GM18519 (cell line): ENCODE results near the gene IGF1R.

Experiments
- ATAC-seq: cut with Tn5 transposase; IDR thresholded peaks from one replicate; pipeline ENCODE4 v1.9.1; 2021; ENCODE audit warnings: mild to moderate bottlenecking, moderate library complexity; ENCODE audit not compliant: unreplicated experiment, low FRiP score

Gene IGF1R

DNA sequence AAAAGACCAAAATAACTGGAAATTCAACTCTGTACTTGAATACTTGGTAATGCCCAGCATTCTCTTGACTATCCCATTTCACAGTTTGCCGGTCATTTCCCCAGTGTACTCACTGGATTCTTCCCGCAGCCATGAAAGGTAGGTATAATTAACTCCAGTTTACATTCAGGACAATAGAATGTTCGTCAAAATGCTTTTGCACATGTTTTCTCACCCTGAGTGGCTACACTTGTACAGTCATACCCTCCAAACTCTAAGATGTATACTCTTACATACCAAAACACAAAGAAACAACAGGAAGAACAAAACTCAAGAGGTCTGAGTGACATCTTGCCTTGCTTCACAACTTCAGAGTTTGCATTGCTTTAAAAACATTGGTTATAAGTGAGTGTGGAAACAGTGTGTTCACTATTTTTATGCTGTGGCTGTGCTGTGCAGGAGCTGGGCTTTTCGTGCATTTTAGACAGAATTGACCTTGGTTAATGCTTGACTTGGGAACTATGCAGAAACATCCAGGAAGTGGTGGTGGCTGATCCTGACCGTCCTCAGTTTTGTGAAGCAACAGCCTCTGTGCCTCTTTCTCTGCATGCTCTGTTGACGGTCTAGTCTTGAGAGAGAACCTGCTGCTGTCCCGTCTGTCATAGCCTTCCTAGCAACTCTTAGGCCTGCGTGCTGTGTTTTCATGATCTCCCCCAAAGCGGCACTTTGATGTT, 90.5 kb downstream of the IGF1R start:
- ATAC-seq, result no peak

GRCh38 chr15:98740295-98740694, 92.0 kb downstream of the IGF1R start:
- ATAC-seq, result no peak

- no peak for ATAC-seq
Measured at GRCh38 chr15:98740963-98741362, 92.6 kb downstream of the IGF1R start.

- no peak for ATAC-seq
Measured at GRCh38 chr15:98743177-98743576, 94.8 kb downstream of the IGF1R start.

- no peak for ATAC-seq
Measured at GRCh38 chr15:98744506-98744905, 96.2 kb downstream of the IGF1R start.

GRCh38 chr15:98745179-98745578, 96.8 kb downstream of the IGF1R start:
- no peak for ATAC-seq

- no peak for ATAC-seq
Measured at GRCh38 chr15:98745650-98746374, 97.5 kb downstream of the IGF1R start.

- ATAC-seq, result no peak
Measured at GRCh38 chr15:98746375-98747155, 98.2 kb downstream of the IGF1R start.

DNA sequence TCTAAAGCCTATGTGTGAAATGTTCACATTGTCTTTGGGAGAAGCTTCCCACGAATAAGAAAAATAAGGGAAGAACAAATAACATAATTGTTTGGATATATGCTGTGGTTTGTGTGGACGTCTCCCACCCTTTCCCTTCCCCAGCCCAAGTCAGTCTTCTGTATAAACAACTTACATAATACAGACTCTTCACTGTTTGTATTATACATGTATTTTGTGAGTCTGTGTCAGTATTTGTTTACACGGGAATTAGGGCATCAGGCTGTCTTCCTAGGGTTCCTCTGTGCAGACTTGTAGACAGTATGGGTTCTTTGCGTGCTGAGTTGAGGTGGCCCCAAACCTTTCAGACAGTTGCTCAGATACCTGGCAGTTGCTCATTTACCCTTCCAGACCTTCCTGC, 103.4 kb downstream of the IGF1R start:
- ATAC-seq, result no peak

DNA sequence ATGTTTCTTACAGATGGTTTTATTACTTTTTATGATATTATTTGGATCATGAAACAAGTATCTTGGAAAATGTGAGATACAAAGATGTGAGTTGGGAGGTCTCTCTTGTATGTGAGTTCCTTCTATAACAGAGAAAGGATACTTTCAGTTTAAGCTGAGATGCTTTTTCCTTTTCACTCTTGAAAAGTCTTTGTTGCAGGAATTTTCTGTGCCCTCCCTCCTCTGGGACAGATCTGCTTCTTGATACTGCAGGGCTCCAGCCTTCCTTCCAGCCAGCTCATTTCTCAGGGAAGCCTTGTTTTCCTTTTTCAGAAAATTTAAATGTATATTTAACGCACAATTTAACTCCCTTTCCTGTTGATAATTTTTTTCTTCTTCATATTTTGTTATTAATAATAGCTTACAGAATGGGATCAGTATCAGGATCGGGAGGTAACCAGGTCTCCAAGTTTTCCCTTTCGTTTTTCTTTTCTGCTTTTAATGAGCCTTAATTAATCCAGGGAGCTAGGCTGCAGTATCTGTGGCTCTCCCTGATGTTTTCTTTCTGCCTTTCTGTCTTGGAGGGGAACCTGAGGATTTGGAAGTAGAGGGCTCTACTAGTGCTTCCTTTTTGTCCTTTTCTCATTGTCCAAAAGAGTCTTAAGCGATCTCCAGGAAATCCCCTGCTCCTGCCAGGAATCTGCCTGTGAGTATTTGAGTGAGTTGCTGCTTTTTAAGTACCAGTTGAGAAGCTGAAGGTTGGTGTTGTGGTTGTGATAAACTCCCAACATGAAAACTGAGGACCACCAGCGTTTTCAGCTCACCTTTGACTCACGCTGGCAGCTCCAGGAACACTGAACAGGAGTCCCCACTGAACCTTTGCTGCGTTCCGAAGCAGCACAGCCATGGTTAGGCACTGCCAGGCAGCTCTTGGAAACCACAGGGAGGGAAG, 105.7 kb downstream of the IGF1R start:
- ATAC-seq, result no peak

GRCh38 chr15:98754657-98755022, 106.3 kb downstream of the IGF1R start:
- no peak for ATAC-seq

DNA sequence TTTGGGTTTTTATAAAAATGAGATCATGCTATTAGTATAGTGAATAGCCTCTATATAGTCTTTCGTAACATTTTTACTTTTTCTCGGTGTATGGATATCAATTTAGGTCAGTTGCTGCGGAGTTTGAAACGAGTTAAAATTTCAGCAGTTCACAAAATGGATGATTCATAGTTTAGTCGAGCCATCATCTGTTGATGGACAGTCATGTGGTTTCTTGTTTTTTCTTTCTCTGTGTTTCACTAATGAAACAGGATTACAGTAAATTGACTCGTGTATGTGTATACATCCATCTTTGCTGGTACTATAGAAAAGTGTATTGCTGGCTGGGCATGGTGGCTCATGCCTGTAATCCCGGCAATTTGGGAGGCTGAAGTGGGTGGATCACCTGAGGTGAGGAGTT, 106.8 kb downstream of the IGF1R start:
- no peak for ATAC-seq

GRCh38 chr15:98755781-98756180, 107.4 kb downstream of the IGF1R start:
- ATAC-seq, result no peak

- ATAC-seq, result no peak
Measured at GRCh38 chr15:98758224-98758623, 109.9 kb downstream of the IGF1R start.

GRCh38 chr15:98759277-98759676, 110.9 kb downstream of the IGF1R start:
- ATAC-seq, result no peak

DNA sequence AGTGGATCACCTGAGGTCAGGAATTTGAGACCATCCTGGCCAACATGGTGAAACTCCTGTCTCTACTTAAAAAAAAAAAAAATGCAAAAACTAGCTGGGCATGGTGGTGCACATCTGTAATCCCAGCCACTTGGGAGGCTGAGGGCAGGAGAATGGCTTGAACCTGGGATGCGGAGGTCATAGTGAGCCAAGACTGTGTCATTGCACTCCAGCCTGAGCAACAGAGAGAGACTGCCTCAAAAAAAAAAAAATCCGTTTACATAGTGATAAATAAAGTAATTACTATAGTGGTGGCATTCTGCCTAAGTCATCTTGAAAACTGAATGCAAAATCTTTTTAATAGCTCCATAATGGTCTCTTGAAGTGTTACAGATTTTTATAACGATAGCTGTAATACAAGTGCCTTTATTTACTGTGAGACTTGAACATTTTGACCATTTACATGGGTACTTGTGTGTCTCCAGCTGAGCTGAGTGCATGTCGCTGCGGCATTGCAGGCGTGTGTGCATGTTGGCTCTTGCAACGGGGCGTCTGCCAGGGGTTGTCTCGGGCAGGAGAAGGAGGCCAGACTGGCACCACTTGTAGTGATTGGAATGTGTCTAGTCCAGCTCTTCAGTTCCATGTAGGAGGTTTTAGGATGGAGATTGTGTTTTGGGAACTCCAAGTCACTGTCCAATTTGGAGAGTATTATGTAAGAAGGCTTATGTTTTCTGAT, 111.9 kb downstream of the IGF1R start:
- ATAC-seq, result no peak

- no peak for ATAC-seq
Measured at GRCh38 chr15:98760975-98761374, 112.6 kb downstream of the IGF1R start.

GRCh38 chr15:98763179-98763578, 114.8 kb downstream of the IGF1R start:
- ATAC-seq, result no peak

- ATAC-seq, result no peak
Measured at GRCh38 chr15:98764291-98764690, 116.0 kb downstream of the IGF1R start.

- no peak for ATAC-seq
Measured at GRCh38 chr15:98765610-98766009, 117.3 kb downstream of the IGF1R start.
